ENCODE measurements around the gene HJV. TPM values are rescaled to one million over a fixed set of nuclear protein-coding genes. Genes with fewer than 3 reads are reported as not detected.

HJV gene
- total and polyA plus RNA-seq, 7 donors, result not detected

DNA sequence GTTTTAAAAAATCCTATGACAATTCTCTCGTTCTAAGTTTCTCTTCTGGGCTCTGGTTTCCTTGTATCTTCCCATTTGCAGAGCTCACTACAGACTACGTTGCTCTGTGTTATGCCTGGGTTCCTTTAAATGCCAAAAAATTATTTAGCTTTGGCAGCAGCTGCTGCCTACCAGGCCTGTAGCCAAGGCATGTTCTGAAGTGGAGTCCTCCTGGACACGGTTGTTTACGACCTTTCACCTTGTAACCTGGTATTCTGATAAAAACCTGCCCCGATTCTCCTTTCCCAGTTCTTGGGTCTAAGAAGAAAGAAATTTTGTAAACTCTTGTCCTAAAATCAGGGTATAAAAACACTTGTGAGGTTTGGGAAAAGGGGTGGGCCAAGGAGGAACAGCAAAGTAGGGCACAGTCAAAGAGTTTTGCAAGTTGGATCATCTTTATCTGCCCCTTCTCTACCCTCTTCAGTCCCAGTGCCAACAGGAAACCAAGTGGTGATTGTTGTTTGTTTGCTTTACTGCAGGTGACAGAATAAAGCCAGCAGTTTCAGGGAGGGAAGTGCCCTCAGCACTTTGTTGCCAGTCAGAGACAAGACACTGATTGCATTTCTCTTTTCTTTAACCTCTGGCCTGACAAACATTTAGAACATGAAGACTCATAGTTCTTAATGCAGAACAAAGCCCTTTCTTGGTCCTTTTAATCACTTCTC is 22.1 kb downstream of the HJV start:
- Histone ChIP-seq H3K4me3 (peak overlapping the region; percentile 72 to 93 (median 88)), H3K36me3 (peaks cover 12 to 16% (median 14%) of the 10 kb centered on the region in 4 donors), H3K27ac (peak overlapping the region; percentile 92 to 95 (median 94)), H3K9me3 (no peaks in the 10 kb centered on the region), H3K4me1 (peaks cover 0 to 36% (median 35%) of the 10 kb centered on the region in 4 donors), H3K27me3 (no peaks in the 10 kb centered on the region)
- WGBS, 2 donors, result 10 to 32% methylated on average over 5 of the region's 5 CpGs
- TF ChIP-seq POLR2AphosphoS5 (IDR thresholded peaks at IDR 0.05) (peak; percentile 77 to 88 (median 83)), CTCF (IDR thresholded peaks at IDR 0.05) (no peak), EP300 (IDR thresholded peaks at IDR 0.05) (peak in 2 of 4 donors; percentile 51 to 80), POLR2A (IDR thresholded peaks at IDR 0.05) (peak in 1 of 2 donors; percentile 52)
- peak; percentile 88 for DNase-seq
- intact Hi-C loops (cut with DNase I), result loop anchor here (5.0 kb wide), 1 partner anchor 37 kb away; the partner anchor contains the start of genes ANKRD34A and POLR3GL

GRCh38 chr1:145997718-145998023 is 23.9 kb downstream of the HJV start:
- intact Hi-C loops (cut with DNase I), result loop anchor here (5.0 kb wide), 1 partner anchor 35 kb away; the partner anchor contains the start of genes ANKRD34A and POLR3GL
- H3K4me3 ChIP-seq, result peak overlapping the region; percentile 72 to 93 (median 88)
- H3K27ac ChIP-seq, result peak overlapping the region; percentile 92 to 95 (median 94)
- DNase-seq, result peak; percentile 53
- TF ChIP-seq POLR2AphosphoS5 (IDR thresholded peaks at IDR 0.05) (no peak), CTCF (IDR thresholded peaks at IDR 0.05) (peak in 1 of 4 experiments; percentile 31)
- 7 to 12% methylated on average over 3 of the region's 3 CpGs for WGBS, 2 donors
- peaks cover 30 to 34% (median 32%) of the 10 kb centered on the region in 4 donors for H3K36me3 ChIP-seq
- H3K9me3 ChIP-seq, result no peaks in the 10 kb centered on the region
- no peaks in the 10 kb centered on the region for H3K27me3 ChIP-seq
- H3K4me1 ChIP-seq, result peaks cover 0 to 43% (median 39%) of the 10 kb centered on the region in 4 donors

- intact Hi-C loops (cut with DNase I), result loop anchor here (5.0 kb wide), 1 partner anchor 35 kb away; the partner anchor contains the start of genes ANKRD34A and POLR3GL
- Histone ChIP-seq H3K9me3 (no peaks in the 10 kb centered on the region), H3K36me3 (peaks cover 35 to 38% (median 36%) of the 10 kb centered on the region in 4 donors), H3K4me3 (peak overlapping the region; percentile 72 to 93 (median 88)), H3K4me1 (peaks cover 0 to 48% (median 43%) of the 10 kb centered on the region in 4 donors), H3K27me3 (no peaks in the 10 kb centered on the region), H3K27ac (peak overlapping the region; percentile 92 to 95 (median 94))
- 6 to 7% methylated on average over 12 of the region's 12 CpGs for WGBS, 2 donors
- peak; percentile 80 for DNase-seq
- TF ChIP-seq POLR2AphosphoS5 (IDR thresholded peaks at IDR 0.05) (peak in 2 of 4 donors; percentile 37 to 61), EP300 (IDR thresholded peaks at IDR 0.05) (no peak)
These were observed 24.4 kb downstream of the HJV start for GRCh38 chr1:145997016-145997717.

DNA sequence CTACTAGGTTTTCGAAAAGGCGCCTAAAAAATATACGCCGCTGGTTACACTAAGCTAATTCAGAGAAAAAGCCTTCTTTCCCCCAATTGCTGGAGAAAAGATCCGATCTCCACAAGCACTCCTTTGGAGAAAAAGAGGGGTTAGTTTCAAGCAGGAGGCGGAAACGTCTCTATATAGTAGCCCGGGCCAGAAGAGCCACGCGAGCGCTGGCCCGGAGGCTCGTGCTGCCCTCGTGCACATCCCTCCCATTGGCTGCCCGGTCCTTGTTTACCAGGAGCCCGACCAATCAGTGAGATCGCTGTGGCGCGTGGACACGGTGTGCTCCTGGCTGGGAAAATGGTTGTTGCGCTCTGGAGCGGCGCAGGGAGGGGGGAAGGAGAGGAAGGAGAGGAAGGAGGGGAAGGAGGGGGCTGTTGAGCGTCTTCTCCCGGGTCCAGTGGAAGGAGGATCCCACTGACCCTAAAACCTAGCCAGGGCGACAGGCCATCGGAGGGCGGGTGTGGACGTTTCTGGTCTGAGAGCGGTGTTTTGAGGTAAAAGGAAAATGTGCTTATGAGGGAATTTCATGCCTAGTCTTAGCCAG is 25.0 kb downstream of the HJV start, which contains the start of gene TXNIP:
Gene TXNIP (minus strand): TSS at position 147 of the 583 bp plus-strand sequence. CDS start 313 bp downstream, outside the sequence.
- 0% methylated on average over 30 of the region's 30 CpGs for WGBS, 2 donors
- Histone ChIP-seq H3K4me3 (peak within 1 kb of the TSS; percentile 72 to 93 (median 88)), H3K4me1 (peaks cover 0 to 48% (median 41%) of the 10 kb centered on the region in 4 donors), H3K27ac (peak within 1 kb of the TSS; percentile 92 to 95 (median 94)), H3K36me3 (peaks cover 35 to 38% (median 37%) of the 10 kb centered on the region in 4 donors), H3K27me3 (no peaks in the 10 kb centered on the region), H3K9me3 (no peaks in the 10 kb centered on the region)
- DNase-seq, result peak; percentile 100
- intact Hi-C loops (cut with DNase I), result loop anchor here (5.0 kb wide), 1 partner anchor 34 kb away; the partner anchor contains the start of genes ANKRD34A and POLR3GL
- TF ChIP-seq CTCF (IDR thresholded peaks at IDR 0.05) (no peak), POLR2A (IDR thresholded peaks at IDR 0.05) (peak; percentile 98), EP300 (IDR thresholded peaks at IDR 0.05) (peak in 2 of 4 donors; percentile 80 to 85), POLR2AphosphoS5 (IDR thresholded peaks at IDR 0.05) (peak; percentile 99 to 100 (median 100))
